Left ventricle myocardium superior (tissue), 1 donor: ENCODE results near the gene LGR6. TPM values are rescaled to one million over a fixed set of nuclear protein-coding genes. Genes with fewer than 3 reads are reported as not detected.
"Not testable (repeated sequence)": the region's sequence is repeated elsewhere in the genome, so short reads cannot be mapped to it uniquely, and the experiment has no call there.

Experiments used
- ATAC-seq: fragments of 200-7000 bp; cut with Tn5 transposase; one replicate; pipeline ENCODE4 v1.9.1; 2020; ENCODE audit warnings: mild to moderate bottlenecking, moderate library complexity
- DNase-seq: peaks from one replicate; pipeline ENCODE4 v3.0.0-alpha.2; 2020
- intact Hi-C: fragments of 100-400 bp; cut with micrococcal nuclease; formaldehyde crosslinking; loops from one replicate; pipeline ENCODE4 v1.11.0; 2022
- long read RNA-seq: library from polyadenylated mRNA; unstranded; transcript quantifications from one replicate; pipeline ENCODE4 v2.0.0, GENCODE V29; 2021
- total RNA-seq: library from RNA; stranded (reverse); fragmentation: NEBNext Ultra II Directional; extraction: Animal tissue kit (Norgen Biotek cat#: 25700); gene quantifications from one replicate; pipeline ENCODE4 v1.2.1, GENCODE V29; 2021
- donor health status: DM: no; HTN: yes; CAD: no; lungs with severe emphysema.

LGR6 gene
- total RNA-seq = 2.9 TPM
- long read RNA-seq, partial matches to known transcripts = 0 of 2 reads
- long read RNA-seq, other reads (novel, unspliced or antisense) = 2 of 2 reads

GRCh38 chr1:202193614-202194327, at the start of gene LGR6:
Gene LGR6, plus strand, starts transcription at chr1:202193799. Its CDS starts 191 bp downstream, at chr1:202193990.
- DNase-seq (no peak), ATAC-seq (peak; percentile 53)
- intact Hi-C loops = no loop called here

GRCh38 chr1:202144402-202145067, 49.1 kb upstream of the LGR6 start, which contains the start of gene ARL8A:
Gene ARL8A, minus strand, starts transcription at chr1:202144737. Its CDS starts 165 bp downstream, at chr1:202144572.
- peak; percentile 83 for ATAC-seq
- intact Hi-C loops = no loop called here

GRCh38 chr1:202145068-202145743, 48.4 kb upstream of the LGR6 start:
- intact Hi-C loops = no loop called here
- peak; percentile 9 for ATAC-seq
- no peak for DNase-seq

More at GRCh38 chr1:202144402-202145067, 49.1 kb upstream of the LGR6 start, which contains the start of gene ARL8A:
- DNase-seq = peak; percentile 90

- ATAC-seq, intact Hi-C loops, DNase-seq: not testable (repeated sequence)
Measured at GRCh38 chr1:202145744-202146140, 47.9 kb upstream of the LGR6 start.

- intact Hi-C loops = no loop called here
- DNase-seq (no peak), ATAC-seq (no peak)
Measured at GRCh38 chr1:202146279-202146678, 47.3 kb upstream of the LGR6 start.

- DNase-seq (no peak), ATAC-seq (no peak)
- intact Hi-C loops = no loop called here
Measured at GRCh38 chr1:202146993-202147392, 46.6 kb upstream of the LGR6 start.

- DNase-seq (no peak), ATAC-seq (no peak)
- intact Hi-C loops = no loop called here
Measured at GRCh38 chr1:202148391-202148790, 45.2 kb upstream of the LGR6 start.

GRCh38 chr1:202149566-202149965, 44.0 kb upstream of the LGR6 start:
- no peak for DNase-seq
- no peak for ATAC-seq
- intact Hi-C loops = no loop called here

- ATAC-seq (no peak), DNase-seq (no peak)
- intact Hi-C loops = no loop called here
Measured at GRCh38 chr1:202150187-202150586, 43.4 kb upstream of the LGR6 start.

GRCh38 chr1:202150602-202151001, 43.0 kb upstream of the LGR6 start:
- ATAC-seq = no peak
- no peak for DNase-seq
- intact Hi-C loops = no loop called here

GRCh38 chr1:202151045-202151444, 42.6 kb upstream of the LGR6 start:
- DNase-seq (no peak), ATAC-seq (no peak)
- intact Hi-C loops = no loop called here

GRCh38 chr1:202152399-202152798, 41.2 kb upstream of the LGR6 start:
- DNase-seq (no peak), ATAC-seq (no peak)
- intact Hi-C loops = no loop called here

GRCh38 chr1:202153284-202153683, 40.3 kb upstream of the LGR6 start:
- intact Hi-C loops = no loop called here
- DNase-seq = no peak
- ATAC-seq = no peak

GRCh38 chr1:202154148-202154765, 39.3 kb upstream of the LGR6 start:
- no peak for ATAC-seq
- intact Hi-C loops = no loop called here
- no peak for DNase-seq

- ATAC-seq (peak; percentile 41), DNase-seq (no peak)
- intact Hi-C loops = no loop called here
Measured at GRCh38 chr1:202154766-202155477, 38.7 kb upstream of the LGR6 start.

GRCh38 chr1:202155478-202156021, 38.0 kb upstream of the LGR6 start:
- intact Hi-C loops = no loop called here
- peak; percentile 62 for DNase-seq
- ATAC-seq = peak; percentile 37

GRCh38 chr1:202156590-202156989, 37.0 kb upstream of the LGR6 start:
- no peak for ATAC-seq
- intact Hi-C loops = no loop called here
- DNase-seq = no peak

- ATAC-seq = no peak
- intact Hi-C loops = no loop called here
- no peak for DNase-seq
Measured at GRCh38 chr1:202157945-202158344, 35.7 kb upstream of the LGR6 start.
